Measurements from ENCODE around the gene UBE2R2.
"Not testable (repeated sequence)": the region's sequence is repeated elsewhere in the genome, so short reads cannot be mapped to it uniquely, and the experiment has no call there.

Gene UBE2R2

GRCh38 chr9:33843312-33843961 lies 26.5 kb downstream of the UBE2R2 start:
- no peak for DNase-seq

GRCh38 chr9:33846231-33846630 lies 29.3 kb downstream of the UBE2R2 start:
- no peak for DNase-seq

- DNase-seq, result not testable (repeated sequence)
Measured at GRCh38 chr9:33847894-33848205, 30.9 kb downstream of the UBE2R2 start.

- no peak for DNase-seq
Measured at GRCh38 chr9:33850267-33850629, 33.3 kb downstream of the UBE2R2 start.

- no peak for DNase-seq
Measured at GRCh38 chr9:33850677-33851076, 33.7 kb downstream of the UBE2R2 start.

GRCh38 chr9:33851301-33851700 lies 34.3 kb downstream of the UBE2R2 start:
- DNase-seq, result no peak

GRCh38 chr9:33852216-33852826 lies 35.4 kb downstream of the UBE2R2 start:
- peak; percentile 48 for DNase-seq

- no peak for DNase-seq
Measured at GRCh38 chr9:33856247-33856646, 39.3 kb downstream of the UBE2R2 start.

GRCh38 chr9:33858423-33858822 lies 41.5 kb downstream of the UBE2R2 start:
- no peak for DNase-seq

GRCh38 chr9:33860200-33860871 lies 43.4 kb downstream of the UBE2R2 start:
- DNase-seq, result no peak

- DNase-seq, result no peak
Measured at GRCh38 chr9:33861917-33862453, 45.0 kb downstream of the UBE2R2 start.

GRCh38 chr9:33863027-33863426 lies 46.1 kb downstream of the UBE2R2 start:
- not testable (repeated sequence) for DNase-seq

- no peak for DNase-seq
Measured at GRCh38 chr9:33867747-33868439, 50.9 kb downstream of the UBE2R2 start.

- no peak for DNase-seq
Measured at GRCh38 chr9:33868440-33868973, 51.5 kb downstream of the UBE2R2 start.

GRCh38 chr9:33869243-33869642 lies 52.3 kb downstream of the UBE2R2 start:
- not testable (repeated sequence) for DNase-seq

- no peak for DNase-seq
Measured at GRCh38 chr9:33877727-33878489, 60.9 kb downstream of the UBE2R2 start.

GRCh38 chr9:33878691-33879366 lies 61.9 kb downstream of the UBE2R2 start:
- no peak for DNase-seq

- DNase-seq, result no peak
Measured at GRCh38 chr9:33880211-33881089, 63.5 kb downstream of the UBE2R2 start.

GRCh38 chr9:33881635-33882034 lies 64.7 kb downstream of the UBE2R2 start:
- DNase-seq, result no peak

GRCh38 chr9:33884856-33885701 lies 68.1 kb downstream of the UBE2R2 start:
- DNase-seq, result no peak

Measured in NCI-H1092 (cell line).